Measurements from ENCODE around the gene TAGLN2. TPM values are rescaled to one million over a fixed set of nuclear protein-coding genes. Genes with fewer than 3 reads are reported as not detected.

Gene TAGLN2
- total RNA-seq, 4 donors from 2014 or later, result 128 to 237 (median 179) TPM

- TF ChIP-seq CTCF (IDR thresholded peaks at IDR 0.05; ENCODE audit: low read depth), result no peak
Observed at GRCh38 chr1:159900755-159901360, 24.4 kb downstream of the TAGLN2 start.

- no peak for TF ChIP-seq CTCF (IDR thresholded peaks at IDR 0.05; ENCODE audit: low read depth)
Observed at GRCh38 chr1:159900086-159900680, 25.1 kb downstream of the TAGLN2 start, which contains the start of gene CFAP45. TSS of gene CFAP45 (minus strand) at chr1:159900165. CDS start at chr1:159900098, 67 bp downstream.

- TF ChIP-seq CTCF (IDR thresholded peaks at IDR 0.05; ENCODE audit: low read depth), result no peak
Observed at GRCh38 chr1:159898527-159898926, 26.8 kb downstream of the TAGLN2 start.

GRCh38 chr1:159897962-159898361 lies 27.3 kb downstream of the TAGLN2 start:
- TF ChIP-seq CTCF (IDR thresholded peaks at IDR 0.05; ENCODE audit: low read depth), result no peak

- no peak for TF ChIP-seq CTCF (IDR thresholded peaks at IDR 0.05; ENCODE audit: low read depth)
Observed at GRCh38 chr1:159896546-159896930, 28.8 kb downstream of the TAGLN2 start.

GRCh38 chr1:159895836-159896545 lies 29.3 kb downstream of the TAGLN2 start:
- TF ChIP-seq CTCF (IDR thresholded peaks at IDR 0.05; ENCODE audit: low read depth), result no peak

- no peak for TF ChIP-seq CTCF (IDR thresholded peaks at IDR 0.05; ENCODE audit: low read depth)
Observed at GRCh38 chr1:159895286-159895685, 30.0 kb downstream of the TAGLN2 start.

Measured in subcutaneous adipose tissue (tissue), 4 donors.